Measurements from ENCODE around the gene WDR77. TPM values are rescaled to one million over a fixed set of nuclear protein-coding genes. Genes with fewer than 3 reads are reported as not detected.
A peak's percentile ranks its signal among the peaks of the same experiment; 100 is the strongest.

The WDR77 gene
- total RNA-seq, 4 donors from 2014 or later: 20.5 to 33.5 (median 28.7) TPM

DNA sequence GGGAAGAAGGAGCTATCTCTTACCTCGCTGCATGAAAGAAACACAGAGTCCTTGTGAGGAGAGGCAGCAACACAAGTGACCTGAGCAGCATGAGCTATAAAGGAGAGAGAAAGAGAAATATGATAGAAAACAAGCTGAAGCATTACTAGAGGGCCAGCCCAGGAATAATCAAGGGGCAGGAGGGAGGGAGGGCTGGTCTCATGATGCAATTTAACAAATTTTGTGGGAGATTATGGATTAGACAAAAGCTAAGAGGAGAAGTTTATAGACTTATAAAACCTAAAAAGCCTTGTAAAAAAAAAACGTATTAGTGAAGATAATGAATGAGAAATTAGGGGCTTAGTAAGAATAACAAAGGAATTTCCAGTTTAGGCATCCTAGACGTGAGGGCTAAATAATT lies 5.0 kb downstream of the WDR77 start:
- no peak for ATAC-seq
- peaks cover 0 to 83% of the 10 kb centered on the region in 2 donors for H3K36me3 ChIP-seq
- no peak overlapping the region for H3K4me3 ChIP-seq
- H3K9me3 ChIP-seq: no peaks in the 10 kb centered on the region
- WGBS, 2 donors (ENCODE audit: low coverage in 1 of 2): 72 to 74% methylated on average over 3 of the region's 3 CpGs
- H3K4me1 ChIP-seq: peaks cover 0 to 22% (median 0%) of the 10 kb centered on the region in 3 donors
- no peak overlapping the region for H3K27ac ChIP-seq
- no peaks in the 10 kb centered on the region for H3K27me3 ChIP-seq
- TF ChIP-seq EP300 (IDR thresholded peaks at IDR 0.05) (no peak), POLR2A (IDR thresholded peaks at IDR 0.05) (no peak), CTCF (IDR thresholded peaks at IDR 0.05) (no peak), POLR2AphosphoS5 (IDR thresholded peaks at IDR 0.05) (no peak)

- Histone ChIP-seq H3K27me3 (no peaks in the 10 kb centered on the region), H3K36me3 (peaks cover 0 to 99% of the 10 kb centered on the region in 2 donors), H3K4me3 (no peak overlapping the region), H3K4me1 (peaks cover 0 to 10% (median 0%) of the 10 kb centered on the region in 3 donors), H3K9me3 (no peaks in the 10 kb centered on the region), H3K27ac (no peak overlapping the region)
- WGBS, 2 donors (ENCODE audit: low coverage in 1 of 2): 69 to 95% methylated on average over 3 to 4 of the region's 4 CpGs
- ATAC-seq: no peak
- TF ChIP-seq CTCF (IDR thresholded peaks at IDR 0.05): no peak
- TF ChIP-seq EP300 (IDR thresholded peaks at IDR 0.05): no peak
- no peak for TF ChIP-seq POLR2A (IDR thresholded peaks at IDR 0.05)
- no peak for TF ChIP-seq POLR2AphosphoS5 (IDR thresholded peaks at IDR 0.05)
Measured at GRCh38 chr1:111442457-111442856, 6.6 kb downstream of the WDR77 start.

- H3K27ac ChIP-seq: no peak overlapping the region
- ATAC-seq: no peak
- peaks cover 0 to 95% of the 10 kb centered on the region in 2 donors for H3K36me3 ChIP-seq
- no peaks in the 10 kb centered on the region for H3K27me3 ChIP-seq
- no peak overlapping the region for H3K4me3 ChIP-seq
- WGBS, 2 donors (ENCODE audit: low coverage in 1 of 2): 62 to 71% methylated on average over 4 to 6 of the region's 9 CpGs
- TF ChIP-seq POLR2A (IDR thresholded peaks at IDR 0.05) (no peak), EP300 (IDR thresholded peaks at IDR 0.05) (no peak), CTCF (IDR thresholded peaks at IDR 0.05) (peak in 2 of 4 experiments; percentile 21 to 40), POLR2AphosphoS5 (IDR thresholded peaks at IDR 0.05) (no peak)
- H3K4me1 ChIP-seq: peaks cover 0 to 5% (median 0%) of the 10 kb centered on the region in 3 donors
- H3K9me3 ChIP-seq: no peaks in the 10 kb centered on the region
Measured at GRCh38 chr1:111441573-111442192, 7.4 kb downstream of the WDR77 start.

DNA sequence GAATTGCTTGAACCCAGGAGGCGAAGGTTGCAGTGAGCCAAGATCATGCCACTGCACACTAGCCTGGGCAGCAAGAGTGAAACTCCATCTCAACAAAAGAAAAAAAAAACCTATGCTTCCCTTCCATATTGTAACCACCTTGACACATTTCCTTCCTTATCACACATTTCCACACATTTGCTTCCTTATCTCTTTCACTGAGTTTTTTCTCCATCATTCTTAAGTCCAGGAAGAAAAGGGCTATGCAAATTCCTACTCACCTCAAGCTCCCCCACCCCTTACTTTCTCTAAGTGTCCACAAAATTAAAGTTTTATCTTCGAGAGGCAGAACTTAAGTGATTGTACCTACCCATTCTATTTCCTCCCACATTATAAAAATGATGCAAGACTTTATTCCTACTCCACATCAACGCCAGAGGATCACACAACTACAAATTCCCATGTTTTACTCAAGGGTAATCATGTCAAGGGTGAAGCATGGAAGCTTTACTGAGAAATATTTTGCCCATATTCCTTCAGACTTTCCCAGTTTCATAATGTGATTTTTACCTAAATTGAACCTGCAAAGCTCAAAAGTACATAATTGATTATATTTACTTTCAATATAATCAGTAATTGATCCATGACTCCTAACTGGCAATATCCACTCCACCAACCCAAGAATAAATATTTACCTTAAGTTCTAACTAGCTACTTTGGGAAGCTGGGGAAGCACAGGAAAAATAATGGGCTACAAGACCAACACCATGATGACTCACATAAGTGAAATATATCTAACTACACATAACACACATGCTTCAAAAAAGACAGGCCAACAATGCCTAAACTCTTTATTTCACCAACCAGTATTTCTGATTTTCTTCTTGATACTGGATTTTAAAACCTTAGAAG lies 9.3 kb downstream of the WDR77 start:
- ATAC-seq: no peak
- Histone ChIP-seq H3K36me3 (peaks cover 0 to 75% of the 10 kb centered on the region in 2 donors), H3K4me1 (no peaks in the 10 kb centered on the region), H3K27ac (no peak overlapping the region), H3K4me3 (no peak overlapping the region), H3K9me3 (no peaks in the 10 kb centered on the region), H3K27me3 (no peaks in the 10 kb centered on the region)
- TF ChIP-seq CTCF (IDR thresholded peaks at IDR 0.05): no peak
- no peak for TF ChIP-seq POLR2A (IDR thresholded peaks at IDR 0.05)
- TF ChIP-seq EP300 (IDR thresholded peaks at IDR 0.05): no peak
- no peak for TF ChIP-seq POLR2AphosphoS5 (IDR thresholded peaks at IDR 0.05)
- 86 to 90% methylated on average over 3 of the region's 3 CpGs for WGBS, 2 donors (ENCODE audit: low coverage in 1 of 2)

All from gastroesophageal sphincter (tissue), 4 donors.